Measurements from ENCODE around the gene TMEM43.
"Not testable (repeated sequence)": the region's sequence is repeated elsewhere in the genome, so short reads cannot be mapped to it uniquely, and the experiment has no call there.

TMEM43 gene, protein sequence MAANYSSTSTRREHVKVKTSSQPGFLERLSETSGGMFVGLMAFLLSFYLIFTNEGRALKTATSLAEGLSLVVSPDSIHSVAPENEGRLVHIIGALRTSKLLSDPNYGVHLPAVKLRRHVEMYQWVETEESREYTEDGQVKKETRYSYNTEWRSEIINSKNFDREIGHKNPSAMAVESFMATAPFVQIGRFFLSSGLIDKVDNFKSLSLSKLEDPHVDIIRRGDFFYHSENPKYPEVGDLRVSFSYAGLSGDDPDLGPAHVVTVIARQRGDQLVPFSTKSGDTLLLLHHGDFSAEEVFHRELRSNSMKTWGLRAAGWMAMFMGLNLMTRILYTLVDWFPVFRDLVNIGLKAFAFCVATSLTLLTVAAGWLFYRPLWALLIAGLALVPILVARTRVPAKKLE

GRCh38 chr3:14124615-14125192 is at the start of gene TMEM43, which contains the start of gene CHCHD4:
TMEM43 (plus strand) TSS chr3:14125052; CDS start chr3:14125194, 142 bp downstream.
CHCHD4 (minus strand) TSS chr3:14124870; CDS start chr3:14124676, 194 bp downstream.
- DNase-seq (ENCODE audit: low read depth, low spot score), result peak; percentile 98

DNA sequence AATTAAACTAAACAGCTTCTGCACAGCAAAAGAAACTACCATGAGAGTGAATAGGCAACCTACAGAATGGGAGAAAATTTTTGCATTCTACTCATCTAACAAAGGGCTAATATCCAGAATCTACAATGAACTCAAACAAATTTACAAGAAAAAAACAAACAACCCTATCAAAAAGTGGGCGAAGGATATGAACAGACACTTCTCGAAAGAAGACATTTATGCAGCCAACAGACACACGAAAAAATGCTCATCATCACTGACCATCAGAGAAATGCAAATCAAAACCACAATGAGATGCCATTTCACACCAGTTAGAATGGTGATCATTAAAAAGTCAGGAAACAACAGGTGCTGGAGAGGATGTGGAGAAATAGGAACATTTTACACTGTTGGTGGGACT is 49.6 kb upstream of the TMEM43 start:
- not testable (repeated sequence) for DNase-seq (ENCODE audit: low read depth, low spot score)

GRCh38 chr3:14077310-14077709 is 47.5 kb upstream of the TMEM43 start:
- no peak for DNase-seq (ENCODE audit: low read depth, low spot score)

- DNase-seq (ENCODE audit: low read depth, low spot score), result no peak
Measured at GRCh38 chr3:14082108-14082657, 42.7 kb upstream of the TMEM43 start.

DNA sequence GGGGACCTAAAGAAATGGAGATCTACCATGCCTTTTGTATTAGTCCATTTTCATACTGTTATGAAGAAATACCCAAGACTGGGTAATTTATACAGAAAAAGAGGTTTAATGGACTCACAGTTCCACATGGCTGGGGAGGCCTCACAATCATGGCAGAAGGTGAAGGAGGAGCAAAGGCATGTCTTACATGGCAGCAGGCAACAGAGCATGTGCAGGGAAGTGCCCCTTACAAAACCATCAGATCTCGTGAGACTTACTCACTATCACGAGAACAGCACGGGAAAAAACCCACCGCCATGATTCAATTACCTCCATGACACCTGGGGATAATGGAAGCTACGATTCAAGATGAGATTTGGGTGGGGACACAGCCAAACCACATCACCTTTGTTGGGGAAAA is 37.4 kb upstream of the TMEM43 start:
- not testable (repeated sequence) for DNase-seq (ENCODE audit: low read depth, low spot score)

GRCh38 chr3:14091959-14092358 is 32.9 kb upstream of the TMEM43 start:
- not testable (repeated sequence) for DNase-seq (ENCODE audit: low read depth, low spot score)

DNA sequence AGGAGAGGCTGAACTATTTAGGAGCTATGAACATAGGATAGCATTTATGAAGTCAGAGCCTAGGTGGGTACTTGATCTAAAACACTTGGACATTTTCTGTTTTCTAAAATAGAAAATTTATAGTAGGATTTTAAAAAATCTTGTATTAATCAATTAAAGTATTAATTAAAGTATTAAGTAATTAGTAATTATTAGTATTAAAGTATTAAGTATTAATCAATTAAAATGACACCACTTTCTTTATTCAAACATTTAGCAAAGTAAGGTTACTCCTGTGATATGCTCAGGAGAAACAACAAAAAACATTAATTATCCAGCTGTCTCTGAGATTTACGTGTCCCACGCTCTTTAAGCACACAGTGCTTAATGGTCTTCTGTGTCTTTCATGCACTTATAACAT is 32.4 kb upstream of the TMEM43 start:
- DNase-seq (ENCODE audit: low read depth, low spot score), result no peak

DNA sequence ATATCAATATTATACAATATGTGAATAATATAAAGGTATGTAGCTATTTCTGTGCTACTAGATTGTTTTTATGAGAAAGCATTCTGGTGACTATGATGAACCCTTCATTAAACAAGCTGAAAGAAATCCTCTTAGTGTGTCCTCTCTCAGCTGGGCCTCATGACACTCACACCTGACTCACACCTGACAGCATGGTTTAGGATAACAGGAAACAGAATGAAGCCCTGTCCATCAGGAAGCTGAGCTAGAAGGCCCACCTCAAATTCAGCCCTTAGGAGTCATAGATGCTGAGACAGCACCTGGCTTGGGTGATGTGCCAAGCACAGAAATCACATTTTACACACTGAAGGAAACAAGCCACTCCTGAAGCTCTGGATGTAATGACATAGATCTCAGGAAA is 31.0 kb upstream of the TMEM43 start:
- DNase-seq (ENCODE audit: low read depth, low spot score), result no peak

DNA sequence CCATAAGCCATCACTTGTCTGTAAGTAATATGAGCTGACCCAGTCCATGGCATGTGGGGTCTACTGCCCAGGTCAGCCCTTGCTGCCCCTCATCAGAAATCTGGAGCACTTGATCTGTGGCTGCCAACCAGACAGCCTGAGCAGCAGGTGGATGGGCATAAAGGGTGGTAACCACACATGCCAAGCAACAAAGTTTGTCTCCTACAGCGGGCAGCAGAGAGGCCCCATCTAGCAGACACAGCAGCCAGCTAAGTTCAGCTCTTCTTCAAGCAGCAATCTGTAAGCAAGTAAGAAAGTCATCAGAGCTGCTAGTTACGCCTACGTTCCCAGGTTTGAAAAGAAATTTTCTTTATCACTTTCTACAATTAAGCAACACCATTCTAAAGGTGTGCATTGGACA is 28.1 kb upstream of the TMEM43 start:
- no peak for DNase-seq (ENCODE audit: low read depth, low spot score)

GRCh38 chr3:14097616-14098391 is 27.0 kb upstream of the TMEM43 start:
- DNase-seq (ENCODE audit: low read depth, low spot score), result no peak

DNA sequence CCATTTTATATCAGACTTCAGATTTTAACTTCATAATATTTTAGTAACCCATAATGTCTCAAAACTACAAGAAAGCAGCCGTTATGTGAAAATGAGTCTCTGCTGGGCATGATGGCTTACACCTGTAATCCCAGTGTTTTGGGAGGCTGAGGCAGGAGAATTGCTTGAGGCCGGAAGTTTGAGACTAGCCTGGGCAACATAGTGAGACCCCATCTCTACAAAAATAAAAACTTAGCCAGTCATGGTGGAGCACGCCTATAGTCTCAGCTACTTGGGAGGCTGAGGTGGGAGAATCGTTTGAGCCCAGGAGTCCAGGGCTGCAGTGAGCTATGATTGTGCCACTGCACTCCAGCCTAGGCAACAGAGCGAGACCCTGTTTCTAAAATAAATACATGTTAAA is 15.0 kb upstream of the TMEM43 start:
- not testable (repeated sequence) for DNase-seq (ENCODE audit: low read depth, low spot score)

GRCh38 chr3:14110699-14111098 is 14.2 kb upstream of the TMEM43 start:
- no peak for DNase-seq (ENCODE audit: low read depth, low spot score)

- no peak for DNase-seq (ENCODE audit: low read depth, low spot score)
Measured at GRCh38 chr3:14113965-14114635, 10.8 kb upstream of the TMEM43 start.

DNA sequence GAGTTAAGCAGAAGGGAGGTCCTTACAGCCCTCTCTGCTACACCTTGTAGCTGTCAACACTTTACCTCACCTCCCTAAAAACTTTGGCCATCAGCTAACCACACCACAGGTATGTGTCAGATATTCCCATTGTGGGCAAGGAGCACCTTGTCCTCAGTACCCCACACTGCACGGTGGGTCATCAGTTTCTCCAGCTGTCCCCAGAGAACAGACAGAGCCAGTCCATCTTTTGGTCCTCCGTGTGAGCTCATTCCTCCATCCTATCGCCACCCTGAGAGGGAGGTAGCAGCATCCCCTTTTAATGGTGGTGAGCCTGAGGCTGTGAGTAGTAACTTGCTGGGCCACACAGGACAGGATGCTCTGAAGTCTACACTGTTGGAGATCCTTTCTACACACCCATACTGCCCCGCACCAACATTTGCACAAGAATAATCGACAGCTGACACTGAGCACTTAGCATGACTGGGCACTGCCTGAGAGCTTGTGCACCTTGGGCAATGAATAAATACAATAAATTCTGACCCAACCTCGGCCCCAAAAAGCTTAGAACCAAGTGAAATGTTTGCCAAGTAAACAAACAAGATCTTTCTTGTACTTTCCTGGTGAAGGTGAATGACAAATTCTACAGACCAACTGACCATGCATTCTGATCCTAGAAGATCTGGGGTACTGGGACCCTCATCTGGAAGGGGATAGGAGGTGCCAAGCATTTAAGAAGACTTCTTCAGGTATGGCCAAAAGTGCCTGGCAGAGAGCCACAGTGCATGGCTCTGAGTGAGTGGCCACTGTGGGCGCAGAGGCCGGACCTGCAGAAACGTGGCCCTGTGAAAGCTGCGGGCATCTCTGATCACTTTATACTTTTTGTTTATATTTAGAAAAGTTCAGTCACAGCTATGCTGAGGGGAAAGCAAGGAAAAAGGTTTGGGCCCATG is 7.1 kb upstream of the TMEM43 start:
- no peak for DNase-seq (ENCODE audit: low read depth, low spot score)

- DNase-seq (ENCODE audit: low read depth, low spot score), result no peak
Measured at GRCh38 chr3:14118400-14119381, 6.2 kb upstream of the TMEM43 start.

DNA sequence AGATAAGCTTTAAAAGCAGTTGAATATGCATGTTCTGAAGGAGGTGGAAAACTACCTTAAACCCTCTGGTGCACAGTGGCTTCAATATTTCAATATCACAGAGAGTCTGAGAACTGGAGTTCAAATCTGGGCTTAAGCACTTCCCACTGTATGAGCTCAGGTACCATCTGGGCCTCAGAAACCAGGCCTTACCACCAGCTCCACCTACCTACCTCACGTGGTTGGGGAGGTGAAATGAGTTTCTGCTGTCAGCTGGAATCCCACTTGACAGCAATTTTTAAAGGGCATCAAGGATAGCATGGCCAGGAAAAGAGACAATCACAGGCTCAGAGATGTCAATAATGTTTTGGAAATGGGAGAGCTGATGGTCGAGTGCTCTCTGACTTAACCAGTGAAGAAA is 5.2 kb upstream of the TMEM43 start:
- no peak for DNase-seq (ENCODE audit: low read depth, low spot score)

GRCh38 chr3:14120111-14120920 is 4.5 kb upstream of the TMEM43 start:
- no peak for DNase-seq (ENCODE audit: low read depth, low spot score)

DNA sequence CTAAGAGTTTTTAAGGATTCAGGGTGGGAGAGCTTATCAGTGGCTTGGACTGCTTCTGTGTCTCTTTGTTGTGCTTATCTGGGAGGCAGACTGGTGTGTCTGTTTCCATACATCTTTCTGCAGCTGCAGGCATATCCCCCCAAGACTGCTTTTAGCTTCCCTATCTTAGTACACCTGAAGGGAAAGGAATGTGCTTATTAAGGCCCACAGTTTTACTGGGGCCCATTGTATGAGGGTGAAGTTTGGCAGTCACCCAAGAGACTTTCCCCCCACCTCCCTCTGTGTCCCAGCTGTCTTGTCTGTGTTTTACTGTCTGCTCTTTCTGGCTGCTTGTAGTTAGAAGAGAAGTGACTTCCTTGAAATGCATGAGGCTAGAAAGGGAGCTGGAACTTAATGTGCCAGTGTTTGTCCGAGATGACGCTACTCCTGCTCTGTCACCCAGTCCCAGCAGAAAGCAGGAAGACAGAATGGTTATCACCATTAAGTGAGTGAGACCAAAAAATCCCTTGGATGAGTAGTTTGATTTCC is 3.9 kb upstream of the TMEM43 start:
- DNase-seq (ENCODE audit: low read depth, low spot score), result not testable (repeated sequence)

Data from smooth muscle cell of the brain vasculature (primary cell).